Stimulated activated CD8-positive, alpha-beta memory T cell treated with anti-CD3 and anti-CD28 coated beads, Interleukin-12 subunit alpha, Interleukin-12 subunit beta, amount 100 ng/mL, for 1 hour (primary cell): ENCODE data around the gene BPIFA1.

Experiments used
- DNase-seq: peaks from one replicate; pipeline ENCODE4 v3.0.0-alpha.2; 2020; ENCODE audit warnings: low read depth

Gene BPIFA1

GRCh38 chr20:33235696-33236095 is at the start of gene BPIFA1:
TSS of gene BPIFA1 (plus strand) at chr20:33235996. CDS start at chr20:33237712, 1,716 bp downstream.
- no peak for DNase-seq

- DNase-seq, result no peak
Observed at GRCh38 chr20:33187491-33187890, 48.3 kb upstream of the BPIFA1 start.

- DNase-seq, result no peak
Observed at GRCh38 chr20:33188421-33188820, 47.4 kb upstream of the BPIFA1 start.

GRCh38 chr20:33191484-33191883 is 44.3 kb upstream of the BPIFA1 start:
- DNase-seq, result no peak

GRCh38 chr20:33191955-33192354 is 43.8 kb upstream of the BPIFA1 start:
- DNase-seq, result no peak

GRCh38 chr20:33192912-33193501 is 42.8 kb upstream of the BPIFA1 start:
- no peak for DNase-seq

- DNase-seq, result no peak
Observed at GRCh38 chr20:33199026-33199425, 36.8 kb upstream of the BPIFA1 start.

- no peak for DNase-seq
Observed at GRCh38 chr20:33202451-33202850, 33.3 kb upstream of the BPIFA1 start.

- DNase-seq, result no peak
Observed at GRCh38 chr20:33203444-33203843, 32.4 kb upstream of the BPIFA1 start.

GRCh38 chr20:33209789-33210188 is 26.0 kb upstream of the BPIFA1 start:
- no peak for DNase-seq

- DNase-seq, result no peak
Observed at GRCh38 chr20:33210371-33210770, 25.4 kb upstream of the BPIFA1 start.

GRCh38 chr20:33211817-33212424 is 23.9 kb upstream of the BPIFA1 start:
- no peak for DNase-seq

- no peak for DNase-seq
Observed at GRCh38 chr20:33217052-33217451, 18.7 kb upstream of the BPIFA1 start, which contains the start of gene BPIFA3. TSS of gene BPIFA3 (plus strand) at chr20:33217352. CDS start at chr20:33217537, 185 bp downstream.

- no peak for DNase-seq
Observed at GRCh38 chr20:33224399-33224798, 11.4 kb upstream of the BPIFA1 start.

- no peak for DNase-seq
Observed at GRCh38 chr20:33229843-33230242, 6.0 kb upstream of the BPIFA1 start.

GRCh38 chr20:33231237-33231636 is 4.6 kb upstream of the BPIFA1 start:
- no peak for DNase-seq

GRCh38 chr20:33232486-33233072 is 3.2 kb upstream of the BPIFA1 start:
- no peak for DNase-seq

- DNase-seq, result no peak
Observed at GRCh38 chr20:33233129-33233774, 2.5 kb upstream of the BPIFA1 start.

- no peak for DNase-seq
Observed at GRCh38 chr20:33234050-33234449, 1.7 kb upstream of the BPIFA1 start.

- no peak for DNase-seq
Observed at GRCh38 chr20:33236351-33236750, 555 bp downstream of the BPIFA1 start.

- no peak for DNase-seq
Observed at GRCh38 chr20:33237989-33238388, 2.2 kb downstream of the BPIFA1 start.

- DNase-seq, result no peak
Observed at GRCh38 chr20:33239418-33239817, 3.6 kb downstream of the BPIFA1 start.
